RPMI8226 (cell line): ENCODE measurements around the gene NAB2.
A peak's percentile ranks its signal among the peaks of the same experiment; 100 is the strongest.
"Not testable (repeated sequence)": the region's sequence is repeated elsewhere in the genome, so short reads cannot be mapped to it uniquely, and the experiment has no call there.

Experiments
- DNase-seq: peaks from one replicate; pipeline ENCODE4 v3.0.0-alpha.2; 2015

Gene NAB2

DNA sequence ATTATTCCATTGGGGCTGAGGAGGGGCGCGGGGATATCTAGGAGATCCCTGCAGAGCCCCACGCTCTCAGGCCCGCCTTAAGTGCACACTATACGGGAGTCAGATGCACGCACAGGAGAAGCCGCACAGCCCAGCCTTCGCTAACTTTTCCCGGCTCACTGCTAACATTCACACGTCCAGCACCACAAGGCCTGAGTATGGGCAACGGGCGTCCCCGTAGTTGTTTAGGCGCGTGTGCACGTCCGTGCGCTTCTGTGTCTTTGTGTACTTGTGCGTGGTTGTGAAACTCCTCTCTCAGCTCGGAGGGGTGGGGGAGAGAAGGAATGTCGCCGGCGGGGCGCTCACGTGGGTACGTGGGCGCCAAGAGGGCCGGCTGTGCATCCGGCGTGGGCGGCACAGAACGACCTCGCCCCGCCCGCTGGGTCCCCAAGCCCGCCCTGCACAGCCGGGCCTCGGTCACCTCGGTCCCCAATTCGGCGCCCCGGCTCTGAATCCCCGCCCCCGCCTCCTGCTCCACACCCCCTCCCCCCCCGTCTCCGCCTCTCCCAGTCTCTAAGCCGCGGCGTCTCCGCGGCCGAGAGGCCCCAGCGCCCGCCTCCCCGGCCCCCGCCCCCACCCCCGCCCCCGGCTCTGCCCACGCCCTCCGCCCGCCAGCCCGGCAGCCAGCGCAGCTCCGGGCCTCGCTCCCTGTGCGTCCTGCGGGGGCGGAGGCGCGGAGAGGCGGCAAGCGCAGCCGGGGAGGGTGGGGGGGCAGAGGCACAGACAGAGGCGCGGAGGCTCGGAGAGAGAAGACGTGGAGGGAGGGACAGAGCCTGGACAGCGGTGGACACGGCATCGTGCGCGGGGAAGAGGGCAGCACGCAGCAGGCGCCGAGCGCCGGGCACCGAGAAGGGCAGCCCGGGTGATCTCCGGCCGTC, at the start of gene NAB2:
TSS of gene NAB2 (plus strand) at position 761 of the 917 bp plus-strand sequence. CDS start 158 bp downstream, outside the sequence.
- peak; percentile 97 for DNase-seq

GRCh38 chr12:57040211-57040610, 48.7 kb upstream of the NAB2 start:
- no peak for DNase-seq

DNA sequence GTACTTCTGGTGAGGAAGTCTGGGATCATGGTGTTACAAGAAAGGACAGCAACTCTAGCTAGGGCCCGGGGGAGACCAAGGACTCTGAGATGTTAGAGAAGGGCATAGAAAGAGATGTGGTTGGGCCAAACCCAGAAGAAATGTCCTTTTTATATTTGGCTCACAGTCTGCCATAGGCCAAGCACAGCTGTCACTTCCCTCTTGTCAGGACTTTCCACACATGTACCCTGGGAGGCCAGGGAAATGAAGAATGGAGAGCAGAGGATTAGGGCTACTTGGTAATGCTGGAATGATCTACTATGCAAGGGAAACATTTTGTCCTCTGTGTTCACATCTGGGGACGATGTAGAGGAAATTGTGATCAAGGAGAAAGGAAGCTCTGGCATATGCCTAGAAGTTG, 48.2 kb upstream of the NAB2 start:
- no peak for DNase-seq

DNA sequence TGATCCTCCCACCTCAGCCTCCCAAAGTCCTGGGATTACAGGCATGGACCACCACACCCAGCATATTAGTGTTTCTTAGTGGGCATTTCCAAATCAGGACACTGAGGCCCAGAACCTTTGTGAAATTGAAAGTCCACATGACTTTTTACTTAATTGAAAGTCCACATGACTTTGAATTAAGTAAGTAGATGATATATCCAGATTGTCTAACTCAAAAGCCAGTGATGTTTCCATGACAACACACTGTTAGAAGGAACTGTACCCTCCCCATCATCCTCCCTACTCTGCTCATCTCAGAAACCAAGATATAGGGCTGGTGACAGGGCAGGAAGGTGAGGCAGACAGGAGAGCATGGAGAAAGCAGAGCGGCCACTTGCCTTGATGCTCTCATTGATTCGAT, 46.2 kb upstream of the NAB2 start:
- no peak for DNase-seq

GRCh38 chr12:57044468-57044867, 44.4 kb upstream of the NAB2 start:
- DNase-seq, result no peak

- DNase-seq, result no peak
Measured at GRCh38 chr12:57044889-57045288, 44.0 kb upstream of the NAB2 start.

DNA sequence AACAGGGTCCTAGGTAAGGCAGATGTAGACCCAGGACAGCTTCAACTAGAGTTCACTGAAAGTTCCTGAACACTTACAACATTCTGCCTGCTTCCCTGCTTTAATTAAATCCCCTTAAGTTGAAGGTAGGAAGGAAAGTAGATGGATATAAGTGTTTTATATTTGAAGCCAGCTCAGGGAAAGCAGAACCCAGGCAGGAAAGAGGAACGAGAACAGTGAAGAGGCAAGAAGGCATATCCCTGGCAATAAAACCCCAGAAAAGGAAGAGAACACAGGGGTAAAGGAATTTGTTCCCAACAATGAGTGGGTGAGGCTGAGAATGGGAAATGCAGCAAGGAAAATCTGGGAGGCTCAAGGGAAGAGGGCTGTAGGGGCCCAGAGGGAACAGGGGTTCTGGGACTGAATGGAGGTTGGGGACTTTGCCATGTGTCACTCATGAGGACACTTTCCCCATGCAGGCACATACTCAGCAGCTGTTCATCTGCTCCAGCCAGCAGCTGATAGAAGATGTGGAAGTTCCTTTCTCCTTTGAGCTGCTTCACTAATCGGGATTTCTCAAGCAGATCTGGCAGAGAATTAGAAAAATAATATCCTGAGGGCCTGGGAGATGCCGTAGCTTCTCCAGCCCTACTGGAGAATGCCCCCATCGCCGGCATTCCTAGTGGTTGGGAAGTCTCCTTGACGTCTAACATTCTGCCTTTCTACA, 42.7 kb upstream of the NAB2 start:
- DNase-seq, result no peak

GRCh38 chr12:57046947-57047890, 41.7 kb upstream of the NAB2 start:
- no peak for DNase-seq

DNA sequence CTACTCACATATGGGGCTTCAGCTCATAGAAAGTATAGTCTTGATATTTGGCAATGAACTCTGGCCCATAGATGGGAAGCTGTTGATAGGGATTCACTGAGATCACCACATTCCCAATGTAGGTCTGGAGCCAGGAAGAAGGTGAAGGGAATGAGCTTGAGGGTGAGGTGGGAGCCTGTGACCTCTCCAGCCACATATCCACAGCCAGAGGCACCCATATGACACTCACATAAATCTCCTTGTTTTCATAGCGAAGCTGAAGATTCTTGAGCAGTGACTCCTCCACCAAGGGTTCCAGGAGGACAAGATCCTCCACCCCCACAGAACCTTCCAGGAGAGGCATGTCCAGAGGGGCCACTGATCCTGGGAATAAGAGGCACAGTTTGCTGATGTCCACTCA, 40.9 kb upstream of the NAB2 start:
- DNase-seq, result no peak

GRCh38 chr12:57048423-57049118, 40.3 kb upstream of the NAB2 start:
- DNase-seq, result no peak

DNA sequence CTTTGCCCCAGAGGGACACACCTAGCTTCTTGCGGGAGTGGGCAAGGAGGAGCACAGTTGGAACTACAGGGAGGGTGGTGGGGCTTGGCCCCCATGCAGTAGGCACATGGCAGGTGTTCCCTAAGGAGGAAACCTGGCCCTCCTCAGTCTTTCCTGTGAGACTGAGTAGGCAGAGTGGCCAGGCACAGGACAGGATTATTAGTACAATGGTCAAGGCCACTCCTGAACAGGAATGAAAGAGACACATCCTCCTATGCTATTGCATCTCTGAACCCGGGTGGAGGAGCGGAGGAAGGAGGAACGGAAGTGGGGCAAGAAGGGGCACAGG, 39.8 kb upstream of the NAB2 start:
- no peak for DNase-seq

GRCh38 chr12:57049890-57050289, 39.0 kb upstream of the NAB2 start, which contains the start of gene MYO1A:
Gene MYO1A (minus strand): TSS chr12:57050129. CDS start chr12:57048323, 1,806 bp downstream.
- no peak for DNase-seq

GRCh38 chr12:57051011-57051410, 37.9 kb upstream of the NAB2 start:
- no peak for DNase-seq

DNA sequence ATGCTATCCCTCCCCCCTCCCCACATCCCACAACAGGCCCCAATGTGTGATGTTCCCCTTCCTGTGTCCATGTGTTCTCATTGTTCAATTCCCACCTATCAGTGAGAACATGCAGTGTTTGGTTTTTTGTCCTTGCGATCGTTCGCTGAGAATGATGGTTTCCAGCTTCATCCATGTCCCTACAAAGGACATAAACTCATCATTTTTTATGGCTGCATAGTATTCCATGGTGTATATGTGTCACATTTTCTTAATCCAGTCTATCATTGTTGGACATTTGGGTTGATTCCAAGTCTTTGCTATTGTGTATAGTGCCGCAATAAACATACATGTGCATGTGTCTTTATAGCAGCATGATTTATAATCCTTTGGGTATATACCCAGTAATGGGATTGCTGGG, 35.8 kb upstream of the NAB2 start:
- not testable (repeated sequence) for DNase-seq

GRCh38 chr12:57053901-57054300, 35.0 kb upstream of the NAB2 start:
- not testable (repeated sequence) for DNase-seq

- DNase-seq, result no peak
Measured at GRCh38 chr12:57055824-57056223, 33.1 kb upstream of the NAB2 start.

GRCh38 chr12:57057067-57057751, 31.7 kb upstream of the NAB2 start:
- DNase-seq, result no peak

DNA sequence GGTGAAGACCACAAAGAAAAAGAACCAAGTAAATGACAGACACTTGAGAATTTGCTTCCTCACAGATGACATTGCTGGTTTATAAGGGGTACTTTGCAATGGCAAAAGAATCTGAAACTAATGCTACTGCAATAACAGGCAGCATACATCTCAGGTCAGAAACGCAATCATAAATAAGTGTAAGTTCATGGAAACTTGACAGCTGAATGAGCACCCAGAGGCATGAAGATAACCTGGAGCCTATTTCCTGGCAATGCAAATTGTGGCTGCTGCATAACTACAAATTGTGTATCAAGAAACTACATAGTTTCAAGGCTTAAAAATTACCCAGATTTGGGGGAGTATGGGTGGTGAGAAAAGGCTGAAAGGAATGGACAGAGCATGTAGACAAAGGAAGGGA, 30.5 kb upstream of the NAB2 start:
- DNase-seq, result no peak

DNA sequence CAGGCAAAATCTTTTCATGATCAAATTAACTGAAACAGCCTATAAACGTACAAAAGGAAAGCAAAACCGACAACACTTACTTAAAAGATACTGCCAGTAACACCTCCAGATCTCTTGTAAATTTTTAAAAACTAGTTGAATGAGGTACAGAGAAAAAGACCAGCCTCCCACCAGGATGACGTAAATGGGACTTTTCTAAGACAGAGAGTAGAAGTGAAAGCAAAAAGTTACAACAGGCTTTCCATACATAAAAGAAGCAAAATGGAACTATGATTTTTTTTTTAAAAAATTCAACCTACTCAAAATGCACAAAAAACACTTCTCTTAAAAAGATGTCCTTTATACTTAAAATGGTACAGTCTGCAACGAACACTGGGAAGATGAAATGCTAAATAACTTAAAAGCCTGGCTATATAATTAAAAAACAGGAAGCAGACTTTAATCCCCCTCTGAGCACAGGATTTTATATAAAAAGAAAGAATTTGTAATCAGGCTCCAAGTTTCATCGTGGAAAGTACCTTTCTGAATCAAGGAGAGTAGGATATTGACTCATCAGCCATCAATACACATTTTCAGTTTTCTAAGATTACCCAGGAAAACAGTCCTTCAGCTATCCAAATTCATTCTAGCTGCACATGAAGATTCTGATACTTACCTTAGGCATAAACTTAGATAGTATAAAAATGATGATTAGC, 24.8 kb upstream of the NAB2 start:
- DNase-seq, result no peak

DNA sequence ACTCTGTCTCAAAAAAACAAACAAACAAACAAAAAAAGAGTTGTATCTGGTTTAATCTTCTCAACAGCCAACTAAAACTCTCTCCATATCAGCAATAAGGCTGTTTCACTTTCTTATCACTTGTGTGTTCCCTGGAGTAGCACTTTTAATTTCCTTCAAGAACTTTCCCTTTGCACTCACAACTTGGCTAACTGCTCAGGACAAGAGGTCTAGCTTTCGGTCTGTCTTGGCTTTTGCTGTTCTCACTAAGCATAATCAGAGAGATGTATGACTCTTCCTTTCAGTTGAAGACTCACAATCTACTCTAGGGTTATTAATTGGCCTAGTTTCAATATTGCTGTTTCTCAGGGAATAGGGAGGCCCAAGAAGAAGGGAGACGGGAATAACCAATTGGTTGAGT, 22.7 kb upstream of the NAB2 start:
- no peak for DNase-seq

DNA sequence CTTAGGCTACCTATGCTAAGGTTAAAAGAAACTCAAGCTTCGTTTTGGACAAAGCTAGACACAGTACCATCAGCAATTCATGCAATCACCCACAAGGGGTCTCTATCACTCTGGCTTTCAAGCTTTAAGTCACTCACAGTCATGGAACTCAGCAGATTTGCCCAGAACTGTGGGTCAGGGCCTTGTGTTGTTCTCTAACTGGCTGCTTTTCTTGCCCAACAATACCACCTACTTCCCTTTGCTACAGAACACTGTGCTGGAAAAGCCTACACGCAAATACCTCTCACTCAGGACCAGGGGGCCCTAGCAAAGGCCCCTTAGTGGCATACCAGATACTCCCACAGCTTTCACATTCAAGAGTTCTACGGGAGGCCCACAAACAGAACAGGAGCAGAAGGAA, 19.4 kb upstream of the NAB2 start:
- peak; percentile 77 for DNase-seq
